Psoas muscle (tissue), 8 donors: ENCODE measurements around the gene RGCC. TPM values are rescaled to one million over a fixed set of nuclear protein-coding genes. Genes with fewer than 3 reads are reported as not detected.
"Not testable (repeated sequence)": the region's sequence is repeated elsewhere in the genome, so short reads cannot be mapped to it uniquely, and the experiment has no call there.

Experiments used
- ATAC-seq, 4 donors: fragments of 200-7000 bp; cut with Tn5 transposase; one replicate each; pipeline ENCODE4 v1.9.1; 2020; ENCODE audit warnings: moderate library complexity in 3 of 4, mild to moderate bottlenecking in 2 of 4
- DNase-seq, 2 donors: peaks; one replicate each; pipeline ENCODE4 v3.0.0-alpha.2; 2020
- H3K27ac ChIP-seq: fragments of 200-600 bp; one replicate; pipeline ENCODE4 v1.8.0; 2022
- H3K27me3 ChIP-seq, 3 donors: fragments of 200-600 bp in 1 of 3; one replicate each; pipeline versions ENCODE4 v1.6.1 to v1.8.0; 2013 to 2022; ENCODE audit warnings: low read length in 2 of 3, mild to moderate bottlenecking in 2 of 3, moderate library complexity in 1 of 3; ENCODE audit not compliant: insufficient read depth in 3 of 3
- H3K36me3 ChIP-seq, 2 donors: fragments of 200-600 bp in 1 of 2; one replicate each; pipeline versions ENCODE4 v1.6.1 to v1.8.0; 2013 to 2022; ENCODE audit warnings: low read depth in 1 of 2, mild to moderate bottlenecking in 1 of 2, moderate library complexity in 1 of 2; ENCODE audit not compliant: insufficient read depth in 1 of 2
- H3K4me1 ChIP-seq: fragments of 200-600 bp; one replicate; pipeline ENCODE4 v1.8.0; 2022
- H3K4me3 ChIP-seq: fragments of 200-600 bp; one replicate; pipeline ENCODE4 v1.8.0; 2022; ENCODE audit warnings: mild to moderate bottlenecking
- H3K9me3 ChIP-seq: fragments of 200-600 bp; one replicate; pipeline ENCODE4 v1.8.0; 2022
- WGBS, 3 donors: extraction: QIAGEN DNeasy Blood & Tissue Kit; methylation state at CpG; one replicate each; pipeline versions ENCODE4 v1.1.6 to v1.1.7; 2013; 5-methylcytosine and 5-hydroxymethylcytosine counted together
- intact Hi-C, 2 donors: fragments of 100-400 bp; cut with DNase I; formaldehyde crosslinking; loops; one replicate each; pipeline versions ENCODE4 v1.11.0 to v1.14.2; 2022
- polyA plus RNA-seq, 3 donors: library from polyadenylated mRNA; stranded (reverse); fragments of 200-250 nt; gene quantifications; one replicate each; pipeline ENCODE4 v1.2.3, GENCODE V29; 2013
- total RNA-seq, 4 donors: library from RNA; stranded (reverse); fragmentation: NEBNext Ultra II Directional in 2 of 4; extraction: Animal tissue kit (Norgen Biotek cat#: 25700) in 2 of 4; gene quantifications; one replicate each; pipeline versions ENCODE4 v1.2.1 to v1.2.4, GENCODE V29; 2021 to 2023
- TF ChIP-seq, protein P1 (sequence below): fragments of 200-600 bp; IDR thresholded peaks from one replicate; pipeline ENCODE4 v1.8.0; 2022; ENCODE audit warnings: antibody characterized with exemption
- donor health status: healthy with polysubstance abuse.
- donor health status: DM: no; HTN: no; CAD: no; lungs with moderate emphysema.
- donor health status: Bipolar disorder and iron deficiency.
- donor health status: healthy.
- donor health status: DM: yes; HTN: yes; CAD: no.
- donor health status: DM: no; HTN: no; CAD: no.
- donor health status: DM: no; HTN: no; CAD: no.
- donor health status: DM: yes; HTN: yes; CAD: no.

RGCC gene
- total and polyA plus RNA-seq, 7 donors = 10.1 to 35.1 (median 19.1) TPM

DNA sequence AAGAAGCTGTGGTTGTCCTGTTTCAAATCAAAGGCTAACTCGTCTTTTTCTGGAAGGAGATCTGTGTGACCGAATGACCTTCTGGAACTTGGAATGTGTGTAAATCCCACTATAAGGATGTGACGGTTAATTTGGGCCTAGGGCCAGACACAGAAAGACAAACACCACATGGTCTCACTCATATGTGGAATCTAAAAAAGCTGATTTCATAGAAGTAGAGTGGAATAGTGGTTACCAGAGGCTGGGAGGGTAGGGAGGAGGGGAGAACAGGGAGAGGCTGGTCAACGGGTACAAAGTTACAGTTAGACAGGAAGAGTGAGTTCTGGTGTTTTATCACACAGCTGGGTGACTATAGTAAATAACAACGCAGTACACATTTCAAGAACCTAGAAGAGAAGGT is 39.3 kb upstream of the RGCC start:
- no peak for ATAC-seq
- H3K36me3 ChIP-seq = no peaks in the 10 kb centered on the region
- H3K27me3 ChIP-seq = no peaks in the 10 kb centered on the region
- no peak overlapping the region for H3K4me3 ChIP-seq
- no peak for DNase-seq
- WGBS, 3 donors = 26 to 44% (median 28%) methylated on average over 5 of the region's 5 CpGs
- H3K27ac ChIP-seq = no peak overlapping the region
- H3K9me3 ChIP-seq = no peaks in the 10 kb centered on the region
- no peaks in the 10 kb centered on the region for H3K4me1 ChIP-seq
- TF ChIP-seq, protein P1, sequence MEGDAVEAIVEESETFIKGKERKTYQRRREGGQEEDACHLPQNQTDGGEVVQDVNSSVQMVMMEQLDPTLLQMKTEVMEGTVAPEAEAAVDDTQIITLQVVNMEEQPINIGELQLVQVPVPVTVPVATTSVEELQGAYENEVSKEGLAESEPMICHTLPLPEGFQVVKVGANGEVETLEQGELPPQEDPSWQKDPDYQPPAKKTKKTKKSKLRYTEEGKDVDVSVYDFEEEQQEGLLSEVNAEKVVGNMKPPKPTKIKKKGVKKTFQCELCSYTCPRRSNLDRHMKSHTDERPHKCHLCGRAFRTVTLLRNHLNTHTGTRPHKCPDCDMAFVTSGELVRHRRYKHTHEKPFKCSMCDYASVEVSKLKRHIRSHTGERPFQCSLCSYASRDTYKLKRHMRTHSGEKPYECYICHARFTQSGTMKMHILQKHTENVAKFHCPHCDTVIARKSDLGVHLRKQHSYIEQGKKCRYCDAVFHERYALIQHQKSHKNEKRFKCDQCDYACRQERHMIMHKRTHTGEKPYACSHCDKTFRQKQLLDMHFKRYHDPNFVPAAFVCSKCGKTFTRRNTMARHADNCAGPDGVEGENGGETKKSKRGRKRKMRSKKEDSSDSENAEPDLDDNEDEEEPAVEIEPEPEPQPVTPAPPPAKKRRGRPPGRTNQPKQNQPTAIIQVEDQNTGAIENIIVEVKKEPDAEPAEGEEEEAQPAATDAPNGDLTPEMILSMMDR = no peak
- intact Hi-C loops = no loop called here

DNA sequence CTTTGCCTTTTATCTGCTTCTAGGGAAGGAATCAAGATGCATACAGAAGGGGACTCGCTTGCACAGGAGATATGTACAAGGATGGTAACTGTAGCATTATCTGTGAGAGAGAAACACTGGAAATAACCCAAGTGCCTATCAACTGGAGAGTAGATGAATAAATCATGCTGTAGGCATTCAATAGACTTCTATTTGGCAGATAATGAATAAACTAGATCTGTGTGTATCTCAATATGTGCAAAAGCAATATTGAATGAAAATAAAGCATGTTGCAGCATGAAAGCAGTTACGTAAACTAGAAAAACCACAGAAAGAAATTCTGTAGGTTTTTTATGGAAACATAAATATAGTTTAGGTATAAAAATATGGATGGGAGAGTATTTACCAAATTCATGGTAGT is 38.6 kb upstream of the RGCC start:
- no peaks in the 10 kb centered on the region for H3K4me1 ChIP-seq
- H3K27me3 ChIP-seq = no peaks in the 10 kb centered on the region
- no peak overlapping the region for H3K27ac ChIP-seq
- H3K4me3 ChIP-seq = no peak overlapping the region
- no peak for DNase-seq
- intact Hi-C loops = no loop called here
- H3K9me3 ChIP-seq = no peaks in the 10 kb centered on the region
- no peak for ATAC-seq
- H3K36me3 ChIP-seq = no peaks in the 10 kb centered on the region
- 97 to 100% (median 99%) methylated on average over 2 of the region's 2 CpGs for WGBS, 3 donors
- TF ChIP-seq, protein P1 = no peak

DNA sequence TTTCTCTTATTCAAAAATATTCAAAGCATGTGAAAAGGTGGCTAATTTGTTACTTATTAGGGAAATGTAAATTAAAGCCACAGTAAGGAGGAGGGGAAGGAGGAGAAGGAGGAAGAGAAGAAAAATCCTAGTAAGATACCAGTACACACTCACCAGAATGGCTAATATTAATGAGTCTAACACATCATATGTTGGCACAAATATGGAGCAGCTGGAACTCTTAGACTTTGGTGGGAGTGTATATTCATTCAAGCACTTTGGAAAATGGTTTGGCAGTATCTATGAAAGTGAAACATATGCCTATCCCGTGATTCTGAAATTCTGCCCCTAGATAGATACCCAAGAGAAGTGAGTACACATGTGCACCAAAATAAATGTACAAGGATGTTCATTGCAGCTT is 38.1 kb upstream of the RGCC start:
- intact Hi-C loops = no loop called here
- Histone ChIP-seq H3K36me3 (no peaks in the 10 kb centered on the region), H3K27me3 (peaks cover 0 to 2% (median 0%) of the 10 kb centered on the region in 3 donors), H3K4me1 (no peaks in the 10 kb centered on the region), H3K4me3 (no peak overlapping the region), H3K27ac (no peak overlapping the region), H3K9me3 (no peaks in the 10 kb centered on the region)
- ATAC-seq = no peak
- TF ChIP-seq, protein P1 = no peak
- 27 to 32% (median 29%) methylated on average over 1 of the region's 1 CpG for WGBS, 3 donors
- no peak for DNase-seq

DNA sequence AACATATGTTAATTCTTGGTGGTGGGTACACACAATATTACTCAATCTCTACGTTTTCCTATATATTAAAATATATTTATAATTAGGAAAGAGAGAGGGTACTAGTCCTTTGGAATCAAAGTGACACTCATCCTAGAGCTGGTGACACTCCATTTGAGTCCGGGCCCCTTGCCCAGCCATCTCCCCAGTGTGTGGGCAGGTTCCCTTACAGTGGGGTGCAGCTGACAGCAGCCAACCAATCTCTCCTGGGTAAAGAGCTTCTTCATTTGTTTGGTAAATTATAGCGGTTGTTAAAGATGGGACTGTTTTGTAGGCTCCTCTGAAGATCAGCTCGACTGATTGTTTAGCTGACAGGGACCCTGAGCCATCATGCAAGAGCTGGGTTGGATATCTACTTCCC is 37.2 kb upstream of the RGCC start:
- no peak overlapping the region for H3K27ac ChIP-seq

DNA sequence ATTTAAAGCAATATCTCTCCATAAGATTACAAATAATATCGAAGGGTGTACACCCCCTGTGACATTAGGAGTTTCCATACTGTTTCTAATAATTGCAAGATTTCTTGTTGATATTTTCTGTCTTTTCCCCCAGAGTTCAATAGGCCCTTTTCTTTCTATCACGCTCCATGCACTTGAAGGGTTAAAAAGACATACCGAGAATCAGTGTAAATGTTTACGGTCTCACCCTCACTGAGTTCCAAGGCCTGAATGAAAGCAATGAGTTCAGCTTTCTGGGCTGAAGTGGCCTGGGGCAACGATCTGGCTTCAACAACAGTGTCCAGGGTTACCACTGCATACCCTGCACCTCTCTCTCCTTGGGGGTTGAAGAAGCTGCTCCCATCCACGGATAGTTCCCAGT is 36.0 kb upstream of the RGCC start:
- H3K27ac ChIP-seq, intact Hi-C loops, H3K36me3 ChIP-seq, H3K27me3 ChIP-seq, H3K4me3 ChIP-seq, DNase-seq, H3K9me3 ChIP-seq, H3K4me1 ChIP-seq, ATAC-seq: not testable (repeated sequence)
- WGBS, 3 donors = 63 to 70% (median 67%) methylated on average over 6 of the region's 6 CpGs

More for the DNA sequence above, 37.2 kb upstream of the RGCC start:
- no peak for DNase-seq
- TF ChIP-seq, protein P1 = no peak
- Histone ChIP-seq H3K4me1 (no peaks in the 10 kb centered on the region), H3K27me3 (peaks cover 0 to 3% (median 0%) of the 10 kb centered on the region in 3 donors), H3K4me3 (no peak overlapping the region), H3K9me3 (no peaks in the 10 kb centered on the region), H3K36me3 (no peaks in the 10 kb centered on the region)
- intact Hi-C loops = no loop called here
- WGBS, 3 donors = 73 to 85% (median 76%) methylated on average over 4 of the region's 4 CpGs
- no peak for ATAC-seq

DNA sequence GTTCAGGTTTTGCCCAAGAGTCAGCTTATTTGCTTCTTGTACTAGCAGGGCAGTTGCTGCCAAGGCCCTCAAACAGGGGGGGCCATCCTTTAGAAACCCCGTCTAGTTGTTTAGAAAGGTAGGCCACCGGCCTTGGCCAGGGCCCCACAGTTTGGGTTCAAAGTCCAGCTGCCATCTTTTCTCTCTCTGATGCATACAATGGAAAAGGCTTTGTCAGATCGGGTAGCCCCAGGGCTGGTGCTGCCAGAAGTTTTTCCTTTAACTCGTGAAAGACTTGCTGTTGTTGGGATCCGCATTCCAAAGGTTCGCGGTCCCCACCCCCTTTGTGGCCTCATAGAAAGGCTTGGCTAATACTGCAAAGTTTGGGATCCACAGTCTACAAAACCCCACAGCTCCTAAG is 35.4 kb upstream of the RGCC start:
- H3K4me3 ChIP-seq, H3K4me1 ChIP-seq, DNase-seq, H3K9me3 ChIP-seq, intact Hi-C loops, H3K27me3 ChIP-seq, ATAC-seq, H3K27ac ChIP-seq, H3K36me3 ChIP-seq: not testable (repeated sequence)
- WGBS, 3 donors = 73 to 78% (median 77%) methylated on average over 7 of the region's 7 CpGs

DNA sequence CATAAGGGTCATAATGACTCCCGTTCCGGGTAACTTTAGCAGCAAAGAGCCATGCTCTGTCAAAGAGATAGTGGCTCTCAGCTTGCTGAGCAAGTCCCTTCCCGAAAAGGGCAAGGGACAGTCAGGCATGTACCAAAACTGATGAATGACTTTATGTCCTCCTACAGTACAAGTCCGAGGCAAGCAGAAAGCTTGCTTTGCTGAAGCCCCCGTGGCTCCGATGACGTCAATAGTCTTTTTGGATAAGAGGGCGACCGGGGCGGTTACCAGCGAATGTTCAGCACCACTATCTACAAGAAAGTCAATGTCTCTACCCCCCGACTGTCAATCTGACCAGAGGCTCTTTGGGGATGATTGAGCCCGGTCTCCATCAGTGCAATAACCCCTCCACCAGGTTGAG is 34.1 kb upstream of the RGCC start:
- H3K4me1 ChIP-seq, H3K9me3 ChIP-seq, H3K36me3 ChIP-seq, DNase-seq, H3K4me3 ChIP-seq, intact Hi-C loops, H3K27me3 ChIP-seq, ATAC-seq, H3K27ac ChIP-seq: not testable (repeated sequence)
- 70 to 75% (median 74%) methylated on average over 12 to 13 of the region's 13 CpGs for WGBS, 3 donors

DNA sequence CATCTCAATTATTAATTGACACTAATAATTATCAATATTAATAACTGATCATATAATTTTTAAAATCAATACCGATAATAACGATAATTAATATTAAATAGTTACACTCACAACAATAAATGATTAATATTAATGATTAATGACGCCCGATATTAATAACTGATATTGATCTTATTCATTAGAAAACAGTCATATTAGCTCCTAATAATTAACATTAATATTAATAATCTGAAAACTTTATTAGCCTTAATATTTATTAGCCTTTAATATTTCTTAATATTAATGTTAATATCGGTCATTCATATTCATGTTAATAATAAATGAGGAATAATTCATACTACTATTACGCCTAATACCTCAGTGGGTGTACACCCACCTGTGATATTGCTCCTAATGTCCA is 32.7 kb upstream of the RGCC start:
- intact Hi-C loops, H3K36me3 ChIP-seq, ATAC-seq, H3K4me1 ChIP-seq, H3K27me3 ChIP-seq, H3K9me3 ChIP-seq, DNase-seq, H3K27ac ChIP-seq, H3K4me3 ChIP-seq: not testable (repeated sequence)
- WGBS, 3 donors = 96 to 98% (median 97%) methylated on average over 6 of the region's 6 CpGs
